ENCODE results near the gene MDH1B.

DNA sequence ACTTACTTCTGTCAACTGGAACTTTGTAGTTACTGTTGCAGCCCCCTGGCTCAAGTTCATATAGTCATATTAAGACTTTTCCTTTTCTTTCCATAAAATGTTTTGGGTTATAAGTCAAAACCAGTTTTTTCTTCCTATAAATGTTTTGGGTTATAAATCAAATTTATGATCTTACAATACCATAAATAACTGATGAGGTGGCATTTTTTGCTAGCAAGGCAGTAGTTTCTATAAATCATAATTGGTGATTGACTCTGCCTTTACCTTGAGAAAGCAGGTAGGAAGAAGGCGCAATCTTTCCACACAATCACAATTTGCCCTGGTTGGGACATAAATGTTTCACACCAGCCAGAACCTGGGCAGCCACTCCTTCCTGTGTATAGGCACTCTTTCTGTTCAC is 41.8 kb downstream of the MDH1B start:
- TF ChIP-seq, protein P1, sequence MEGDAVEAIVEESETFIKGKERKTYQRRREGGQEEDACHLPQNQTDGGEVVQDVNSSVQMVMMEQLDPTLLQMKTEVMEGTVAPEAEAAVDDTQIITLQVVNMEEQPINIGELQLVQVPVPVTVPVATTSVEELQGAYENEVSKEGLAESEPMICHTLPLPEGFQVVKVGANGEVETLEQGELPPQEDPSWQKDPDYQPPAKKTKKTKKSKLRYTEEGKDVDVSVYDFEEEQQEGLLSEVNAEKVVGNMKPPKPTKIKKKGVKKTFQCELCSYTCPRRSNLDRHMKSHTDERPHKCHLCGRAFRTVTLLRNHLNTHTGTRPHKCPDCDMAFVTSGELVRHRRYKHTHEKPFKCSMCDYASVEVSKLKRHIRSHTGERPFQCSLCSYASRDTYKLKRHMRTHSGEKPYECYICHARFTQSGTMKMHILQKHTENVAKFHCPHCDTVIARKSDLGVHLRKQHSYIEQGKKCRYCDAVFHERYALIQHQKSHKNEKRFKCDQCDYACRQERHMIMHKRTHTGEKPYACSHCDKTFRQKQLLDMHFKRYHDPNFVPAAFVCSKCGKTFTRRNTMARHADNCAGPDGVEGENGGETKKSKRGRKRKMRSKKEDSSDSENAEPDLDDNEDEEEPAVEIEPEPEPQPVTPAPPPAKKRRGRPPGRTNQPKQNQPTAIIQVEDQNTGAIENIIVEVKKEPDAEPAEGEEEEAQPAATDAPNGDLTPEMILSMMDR (IDR thresholded peaks at IDR 0.05): no peak
- TF ChIP-seq POLR2A (IDR thresholded peaks at IDR 0.05) (no peak), POLR2AphosphoS5 (IDR thresholded peaks at IDR 0.05; ENCODE audit: insufficient read depth in 1 of 2, low read depth in 1 of 2) (no peak)

Measured in vagina (tissue), 2 donors.